ENCODE data around the gene GSE1.

GSE1 gene

GRCh38 chr16:85624646-85625045, 11.5 kb downstream of the GSE1 start:
- ChIA-PET CTCF (interaction anchor here (0.9 kb wide), 1 partner anchor 9 kb away, joined by 4 read pairs; no protein-coding TSS in a partner anchor), POLR2A (no interaction called here)
- Histone ChIP-seq H3K4me3 (ENCODE audit: low read depth, low read length) (no peak overlapping the region), H3K9me3 (ENCODE audit: control insufficient read depth, insufficient read depth, low read depth, low read length) (no peaks in the 10 kb centered on the region), H3K27ac (ENCODE audit: extremely low read depth, low read depth, low read length) (no peak overlapping the region), H3K36me3 (ENCODE audit: control insufficient read depth in 2 of 2, insufficient read depth in 1 of 2, low read length in 2 of 2) (peaks cover 0 to 53% of the 10 kb centered on the region in 2 experiments; a peak in 2 of 3 replicates), H3K4me1 (ENCODE audit: control insufficient read depth, insufficient read depth, low read length) (peaks cover 11% of the 10 kb centered on the region)
- TF ChIP-seq ZSCAN30 (tag by site-specific recombination; IDR thresholded peaks at IDR 0.05) (no peak), ZNF239 (tag by site-specific recombination; IDR thresholded peaks at IDR 0.05) (no peak), MEIS1 (CRISPR knock-in tag; IDR thresholded peaks at IDR 0.05; ENCODE audit: borderline replicate concordance) (no peak), REPIN1 (tag by site-specific recombination; IDR thresholded peaks at IDR 0.05; ENCODE audit: low read depth) (no peak)

DNA sequence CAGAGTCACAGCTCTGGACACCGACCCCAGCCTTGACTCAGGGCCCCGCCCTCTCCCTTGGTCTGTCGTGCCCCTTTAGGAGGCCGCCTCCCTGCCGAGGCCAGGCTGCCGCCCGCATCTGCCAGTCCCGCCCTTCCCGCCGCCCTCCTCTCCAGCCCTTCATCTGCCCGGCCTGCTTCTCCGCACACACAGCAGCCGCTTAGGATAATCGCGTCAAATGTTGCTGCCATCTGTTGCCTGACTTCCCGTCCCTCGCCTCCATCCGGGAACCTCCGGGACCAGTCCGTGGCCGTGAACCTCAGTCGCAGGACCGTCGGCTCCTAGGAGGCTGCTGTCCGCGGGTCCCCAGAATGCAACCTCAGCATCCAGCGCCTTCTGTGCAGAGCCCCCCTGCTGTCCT, 11.9 kb downstream of the GSE1 start:
- no peaks in the 10 kb centered on the region for H3K9me3 ChIP-seq (ENCODE audit: control insufficient read depth, insufficient read depth, low read depth, low read length)
- peak; percentile 39; the same call in 1 of the 2 replicates for TF ChIP-seq ZIC2 (tag by site-specific recombination; IDR thresholded peaks at IDR 0.05)
- TF ChIP-seq SCRT2 (tag by site-specific recombination; IDR thresholded peaks at IDR 0.05) = peak; percentile 49; the same call in 1 of the 2 replicates
- no peak for TF ChIP-seq KLF8 (tag by site-specific recombination; IDR thresholded peaks at IDR 0.05)
- TF ChIP-seq, protein P1, sequence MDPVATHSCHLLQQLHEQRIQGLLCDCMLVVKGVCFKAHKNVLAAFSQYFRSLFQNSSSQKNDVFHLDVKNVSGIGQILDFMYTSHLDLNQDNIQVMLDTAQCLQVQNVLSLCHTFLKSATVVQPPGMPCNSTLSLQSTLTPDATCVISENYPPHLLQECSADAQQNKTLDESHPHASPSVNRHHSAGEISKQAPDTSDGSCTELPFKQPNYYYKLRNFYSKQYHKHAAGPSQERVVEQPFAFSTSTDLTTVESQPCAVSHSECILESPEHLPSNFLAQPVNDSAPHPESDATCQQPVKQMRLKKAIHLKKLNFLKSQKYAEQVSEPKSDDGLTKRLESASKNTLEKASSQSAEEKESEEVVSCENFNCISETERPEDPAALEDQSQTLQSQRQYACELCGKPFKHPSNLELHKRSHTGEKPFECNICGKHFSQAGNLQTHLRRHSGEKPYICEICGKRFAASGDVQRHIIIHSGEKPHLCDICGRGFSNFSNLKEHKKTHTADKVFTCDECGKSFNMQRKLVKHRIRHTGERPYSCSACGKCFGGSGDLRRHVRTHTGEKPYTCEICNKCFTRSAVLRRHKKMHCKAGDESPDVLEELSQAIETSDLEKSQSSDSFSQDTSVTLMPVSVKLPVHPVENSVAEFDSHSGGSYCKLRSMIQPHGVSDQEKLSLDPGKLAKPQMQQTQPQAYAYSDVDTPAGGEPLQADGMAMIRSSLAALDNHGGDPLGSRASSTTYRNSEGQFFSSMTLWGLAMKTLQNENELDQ (tag by site-specific recombination; IDR thresholded peaks at IDR 0.05; ENCODE audit: low read depth) = no peak
- TF ChIP-seq ZNF366 (tag by site-specific recombination; conservative IDR thresholded peaks at IDR 0.05) = no peak
- no peak for TF ChIP-seq ZNF777 (tag by site-specific recombination; IDR thresholded peaks at IDR 0.05; ENCODE audit: borderline replicate concordance)
- TF ChIP-seq ZNF518A (tag by site-specific recombination; conservative IDR thresholded peaks at IDR 0.05; ENCODE audit: low read depth) = no peak
- 0 out of 2 replicates have a peak, but pooled peaks have one; percentile 18 for TF ChIP-seq SP7 (tag by site-specific recombination; IDR thresholded peaks at IDR 0.05)
- TF ChIP-seq IKZF3 (tag by site-specific recombination; IDR thresholded peaks at IDR 0.05) = 0 out of 2 replicates have a peak, but pooled peaks have one; percentile 18
- TF ChIP-seq ZBTB8A (tag by site-specific recombination; IDR thresholded peaks at IDR 0.05) = 0 out of 2 replicates have a peak, but pooled peaks have one; percentile 17
- no peak for TF ChIP-seq ZBTB48 (tag by site-specific recombination; IDR thresholded peaks at IDR 0.05)
- TF ChIP-seq SP2 (tag by site-specific recombination; IDR thresholded peaks at IDR 0.05) = peak; percentile 35
- peak; percentile 97 for TF ChIP-seq KLF1 (tag by site-specific recombination; IDR thresholded peaks at IDR 0.05)
- peaks cover 0 to 56% of the 10 kb centered on the region in 2 experiments; a peak in 2 of 3 replicates for H3K36me3 ChIP-seq (ENCODE audit: control insufficient read depth in 2 of 2, insufficient read depth in 1 of 2, low read length in 2 of 2)
- no peak overlapping the region for H3K4me3 ChIP-seq (ENCODE audit: low read depth, low read length)
- no peak overlapping the region for H3K27ac ChIP-seq (ENCODE audit: extremely low read depth, low read depth, low read length)
- ChIA-PET POLR2A (no interaction called here), CTCF (interaction anchor here (0.8 to 0.9 kb wide), 2 partner anchors 9 to 92 kb away, joined by 4 read pairs; no protein-coding TSS in a partner anchor)
- H3K4me1 ChIP-seq (ENCODE audit: control insufficient read depth, insufficient read depth, low read length) = peaks cover 11% of the 10 kb centered on the region
